Activated T-cell treated with anti-CD3 and anti-CD28 coated beads for 24 hours (primary cell): ENCODE results near the gene PYGO1.
A peak's percentile ranks its signal among the peaks of the same experiment; 100 is the strongest.
"Not testable (repeated sequence)": the region's sequence is repeated elsewhere in the genome, so short reads cannot be mapped to it uniquely, and the experiment has no call there.

ENCODE experiments used
- DNase-seq: peaks from one replicate; pipeline ENCODE4 v3.0.0-alpha.2; 2020; ENCODE audit warnings: low read depth

The PYGO1 gene

GRCh38 chr15:55588070-55588814 is at the start of gene PYGO1:
Gene PYGO1 (minus strand): TSS chr15:55588345. CDS start chr15:55587883, 462 bp downstream.
- peak; percentile 8 for DNase-seq

GRCh38 chr15:55637086-55637485 is 48.9 kb upstream of the PYGO1 start:
- DNase-seq = no peak

GRCh38 chr15:55633731-55634130 is 45.6 kb upstream of the PYGO1 start:
- DNase-seq = no peak

GRCh38 chr15:55632434-55632833 is 44.3 kb upstream of the PYGO1 start:
- DNase-seq = no peak

GRCh38 chr15:55630858-55631257 is 42.7 kb upstream of the PYGO1 start:
- no peak for DNase-seq

- DNase-seq = no peak
Observed at GRCh38 chr15:55628369-55628730, 40.2 kb upstream of the PYGO1 start.

- no peak for DNase-seq
Observed at GRCh38 chr15:55627730-55628368, 39.7 kb upstream of the PYGO1 start.

- no peak for DNase-seq
Observed at GRCh38 chr15:55619783-55620182, 31.6 kb upstream of the PYGO1 start.

- DNase-seq = no peak
Observed at GRCh38 chr15:55618387-55618786, 30.2 kb upstream of the PYGO1 start.

- no peak for DNase-seq
Observed at GRCh38 chr15:55615445-55615844, 27.3 kb upstream of the PYGO1 start.

- no peak for DNase-seq
Observed at GRCh38 chr15:55613727-55614126, 25.6 kb upstream of the PYGO1 start.

GRCh38 chr15:55606214-55606613 is 18.1 kb upstream of the PYGO1 start:
- DNase-seq = no peak

- DNase-seq = no peak
Observed at GRCh38 chr15:55601374-55601773, 13.2 kb upstream of the PYGO1 start.

GRCh38 chr15:55599439-55599838 is 11.3 kb upstream of the PYGO1 start:
- DNase-seq = no peak

GRCh38 chr15:55593019-55593418 is 4.9 kb upstream of the PYGO1 start:
- DNase-seq = not testable (repeated sequence)

- DNase-seq = no peak
Observed at GRCh38 chr15:55590788-55591187, 2.6 kb upstream of the PYGO1 start.

- DNase-seq = no peak
Observed at GRCh38 chr15:55589287-55589686, 1.1 kb upstream of the PYGO1 start.

GRCh38 chr15:55588815-55589115 is 620 bp upstream of the PYGO1 start:
- no peak for DNase-seq

- DNase-seq = no peak
Observed at GRCh38 chr15:55587321-55588069, 650 bp downstream of the PYGO1 start.

- no peak for DNase-seq
Observed at GRCh38 chr15:55586808-55587207, 1.3 kb downstream of the PYGO1 start.

- DNase-seq = no peak
Observed at GRCh38 chr15:55576943-55577342, 11.2 kb downstream of the PYGO1 start.

- no peak for DNase-seq
Observed at GRCh38 chr15:55574096-55574495, 14.0 kb downstream of the PYGO1 start.

GRCh38 chr15:55573224-55573623 is 14.9 kb downstream of the PYGO1 start:
- DNase-seq = no peak
